Uterus (tissue), 2 donors: ENCODE measurements around the gene IL31.

Source experiments
- CTCF ChIP-seq, 4 experiments: fragments of 200-600 bp in 2 of 4; fragments of 450-650 bp in 2 of 4; sonication (generic) in 2 of 4; IDR thresholded peaks; one replicate each; pipeline ENCODE4 v1.5.1; 2016 to 2019; ENCODE audit warnings: antibody characterized with exemption in 4 of 4, mild to moderate bottlenecking in 2 of 4, moderate library complexity in 1 of 4
- POLR2A ChIP-seq, 2 donors: fragments of 450-650 bp; IDR thresholded peaks; one replicate each; pipeline ENCODE4 v1.6.1; 2016; ENCODE audit warnings: antibody characterized with exemption in 2 of 2, mild to moderate bottlenecking in 1 of 2, moderate library complexity in 1 of 2

GRCh38 chr12:122128481-122128880 is 45.5 kb downstream of the IL31 start:
- TF ChIP-seq CTCF (IDR thresholded peaks at IDR 0.05) (no peak), POLR2A (IDR thresholded peaks at IDR 0.05) (no peak)
